KG1 (cell line): Measurements from ENCODE around the gene FAM20C.

Experiments
- DNase-seq: peaks from one replicate; lab custom pipeline; 2025; lab: John Stamatoyannopoulos, UW

The FAM20C gene

DNA sequence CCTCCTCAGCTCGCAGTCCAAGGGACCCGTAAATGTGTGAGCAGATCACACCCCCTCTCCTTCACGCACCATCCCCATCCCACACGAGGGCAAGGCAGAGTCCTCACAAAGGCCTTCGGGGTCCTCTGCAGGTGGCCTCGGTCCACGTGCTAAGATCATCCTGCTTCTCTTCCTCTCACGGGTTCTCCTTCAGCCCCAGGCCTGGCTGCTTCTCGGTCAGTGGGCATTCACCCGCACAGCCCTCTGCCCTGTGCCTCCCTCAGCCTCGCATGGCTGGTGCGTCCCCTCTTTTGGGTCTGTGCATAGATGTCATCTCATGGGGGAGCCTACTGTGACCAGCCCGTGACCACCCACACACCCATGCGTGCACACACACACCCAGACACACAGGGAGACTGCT is 80.3 kb downstream of the FAM20C start:
- no peak for DNase-seq

DNA sequence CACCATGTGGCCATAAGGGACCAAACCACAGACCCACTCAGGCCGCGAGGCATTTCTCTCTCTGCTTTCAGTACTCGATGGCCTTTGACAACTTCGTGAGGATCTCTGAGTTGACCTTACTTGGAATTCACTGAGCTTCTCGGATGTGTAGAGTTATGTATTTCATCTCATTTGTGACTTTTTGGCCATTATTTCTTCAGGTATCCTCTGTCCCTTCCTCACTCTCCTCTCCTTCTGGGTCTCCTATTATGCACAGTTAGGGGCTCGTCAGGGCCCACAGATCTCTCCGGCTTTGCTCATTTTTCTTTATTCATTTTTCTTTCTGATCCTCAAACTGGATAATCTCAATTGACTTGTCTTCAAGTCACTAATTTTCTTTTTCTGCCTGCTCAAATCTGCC is 81.0 kb downstream of the FAM20C start:
- no peak for DNase-seq

DNA sequence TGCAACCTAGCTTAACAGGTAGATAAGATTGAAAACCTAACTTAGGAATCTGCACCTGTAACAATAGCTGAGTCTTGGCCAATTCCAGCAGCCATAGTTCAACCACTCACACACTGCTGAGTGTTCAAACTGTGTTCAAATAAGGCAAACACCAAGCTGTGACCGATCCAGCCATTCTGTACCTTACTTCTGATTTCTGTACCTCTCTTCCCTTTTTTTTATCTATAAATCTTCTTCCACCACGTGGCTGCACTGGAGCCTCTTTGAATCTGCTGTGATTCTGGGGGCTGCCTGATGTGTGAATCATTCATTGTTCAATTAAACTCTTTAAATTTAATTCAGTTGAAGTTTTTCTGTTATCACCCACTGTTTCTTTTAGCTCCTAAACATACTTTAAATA is 81.9 kb downstream of the FAM20C start:
- DNase-seq: no peak

DNA sequence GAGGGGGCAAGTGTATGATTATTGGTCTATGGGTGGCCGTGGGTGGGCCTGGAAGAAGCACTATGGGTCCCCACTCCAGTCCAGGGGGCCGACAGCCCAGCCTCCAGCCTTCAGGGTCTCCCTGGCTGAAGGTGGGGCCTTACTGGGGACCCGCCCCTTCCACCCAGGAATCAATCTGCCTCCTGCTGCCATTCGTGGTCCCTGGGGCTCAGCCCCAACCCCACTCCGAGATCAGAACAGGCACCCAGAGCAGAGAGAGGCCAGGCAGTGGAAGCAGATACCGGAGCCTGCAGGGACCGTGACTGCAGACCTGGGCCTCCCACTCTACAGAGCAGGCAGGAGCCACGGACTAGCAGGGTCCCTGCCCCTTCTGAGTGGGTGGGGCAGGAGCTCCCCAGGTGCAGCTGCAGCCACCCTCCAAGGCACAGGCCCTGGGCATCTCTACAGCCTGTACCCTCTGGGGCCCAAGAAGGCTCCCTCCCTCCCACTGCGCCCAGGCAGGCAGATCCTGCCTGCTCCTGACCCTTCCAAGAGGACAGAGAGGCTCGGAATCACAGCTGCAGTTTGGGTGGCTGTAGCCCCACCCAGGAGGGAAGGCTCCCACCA is 84.0 kb downstream of the FAM20C start:
- no peak for DNase-seq

DNA sequence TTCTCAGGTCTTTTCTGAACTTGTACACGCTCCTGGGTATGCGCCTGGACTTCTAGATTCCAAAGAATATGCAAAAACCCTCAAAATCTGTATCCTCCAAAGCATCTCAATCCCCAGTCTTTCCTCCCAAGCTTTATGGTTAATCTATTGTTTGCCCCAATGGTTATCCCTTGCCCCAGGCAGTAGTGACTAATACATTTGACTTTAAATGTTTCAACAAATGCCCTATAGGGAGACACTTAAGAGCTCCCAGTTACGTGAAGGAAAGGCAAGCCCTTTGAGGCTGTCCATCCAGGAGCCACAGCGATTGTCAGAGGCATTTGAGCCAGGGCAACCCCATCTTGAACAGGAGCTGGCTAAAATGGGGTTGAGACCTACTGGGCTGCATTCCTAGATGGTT is 84.9 kb downstream of the FAM20C start:
- DNase-seq: no peak

DNA sequence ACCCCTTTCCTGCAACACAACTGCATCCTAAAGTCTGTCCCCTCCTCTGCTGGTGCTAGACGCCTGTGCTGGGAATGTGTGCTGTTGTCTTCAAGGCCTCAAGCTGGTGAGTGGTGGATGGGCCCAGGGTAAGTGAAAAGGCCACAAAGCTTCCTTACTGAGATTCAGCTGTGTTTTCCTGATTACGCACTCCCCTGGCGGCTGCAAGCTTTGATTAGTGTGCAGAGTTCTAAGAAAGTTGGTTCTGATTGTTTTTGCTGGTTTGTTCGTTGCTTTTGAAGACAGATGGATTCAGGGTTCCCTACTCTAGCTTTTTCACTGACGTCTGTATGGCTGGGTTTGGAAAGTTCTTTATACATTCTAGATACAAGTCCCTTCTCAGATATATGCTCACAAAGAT is 85.7 kb downstream of the FAM20C start:
- DNase-seq: no peak

DNA sequence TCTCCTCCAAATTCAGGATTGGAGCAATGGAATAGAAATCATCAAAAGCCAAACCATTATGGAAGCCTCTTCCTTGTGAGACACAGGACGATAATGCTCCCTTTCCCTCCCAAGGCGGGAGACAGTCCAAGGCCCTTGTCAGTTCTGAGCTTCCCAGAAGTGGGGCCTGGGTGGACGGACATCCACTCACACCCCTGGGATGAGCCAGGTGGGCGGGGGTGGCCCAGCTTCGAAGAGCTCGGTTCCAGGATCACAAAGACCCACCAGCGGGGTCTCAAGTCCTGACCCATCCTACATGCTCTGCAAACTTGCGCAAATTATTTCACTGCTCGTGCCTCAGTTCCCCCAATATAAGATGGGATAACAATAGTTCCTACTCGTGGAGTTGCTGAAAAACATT is 87.5 kb downstream of the FAM20C start:
- DNase-seq: no peak

DNA sequence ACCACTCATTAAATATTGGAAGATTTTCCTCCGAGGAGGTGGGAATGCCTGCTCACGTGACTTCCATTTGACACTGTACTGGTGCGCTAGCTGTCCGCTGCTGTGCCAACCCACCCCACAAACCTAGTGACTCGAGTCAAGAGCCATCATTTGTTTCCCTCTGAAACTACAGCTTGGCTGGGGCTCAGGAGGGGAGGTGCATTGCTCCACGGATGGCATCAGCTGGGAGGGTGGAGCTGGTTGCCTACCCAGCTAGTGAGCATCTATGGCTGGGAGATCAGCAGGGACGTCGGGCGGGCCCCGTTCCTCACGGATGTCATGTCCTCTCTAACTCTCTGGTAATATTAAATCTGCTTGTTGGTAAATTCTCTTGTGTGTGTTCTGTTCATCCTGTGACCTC is 88.1 kb downstream of the FAM20C start:
- DNase-seq: no peak

DNA sequence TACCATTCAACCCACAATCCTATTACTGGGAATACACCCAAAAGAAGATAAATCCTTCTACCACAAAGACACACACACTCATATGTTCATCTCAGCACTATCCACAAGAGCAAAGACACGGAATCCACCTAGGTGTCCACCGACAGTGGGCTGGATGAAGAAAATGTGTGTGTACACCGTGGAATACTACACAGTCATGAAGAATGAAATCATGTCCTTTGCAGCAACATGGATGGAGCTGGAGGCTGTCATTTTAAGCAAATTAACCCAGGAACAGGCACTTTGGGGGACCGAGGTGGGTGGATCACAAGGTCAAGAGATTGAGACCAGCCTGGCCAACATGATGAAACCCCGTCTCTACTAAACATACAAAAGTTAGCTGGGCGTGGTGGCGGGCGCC is 89.3 kb downstream of the FAM20C start:
- DNase-seq: no peak

DNA sequence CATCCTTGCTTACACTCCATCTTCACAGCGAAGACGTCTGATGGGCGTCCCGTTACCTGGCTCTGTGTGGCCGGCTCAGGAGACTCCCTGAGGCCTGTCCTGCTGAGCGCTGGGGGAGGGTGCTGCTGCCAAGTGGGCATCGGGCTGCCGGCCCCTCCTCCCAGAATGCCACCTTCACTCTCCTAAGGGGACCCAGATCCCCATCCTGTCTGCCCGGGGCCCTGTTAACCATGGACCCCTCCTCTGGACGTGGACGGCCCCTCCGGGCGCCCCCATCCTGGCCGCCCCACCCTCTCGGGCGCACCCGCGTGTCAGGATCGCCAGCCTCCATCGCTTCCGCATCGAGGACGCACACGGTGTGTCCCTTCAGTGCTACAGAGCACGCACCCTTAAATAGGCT is 90.2 kb downstream of the FAM20C start:
- DNase-seq: no peak

DNA sequence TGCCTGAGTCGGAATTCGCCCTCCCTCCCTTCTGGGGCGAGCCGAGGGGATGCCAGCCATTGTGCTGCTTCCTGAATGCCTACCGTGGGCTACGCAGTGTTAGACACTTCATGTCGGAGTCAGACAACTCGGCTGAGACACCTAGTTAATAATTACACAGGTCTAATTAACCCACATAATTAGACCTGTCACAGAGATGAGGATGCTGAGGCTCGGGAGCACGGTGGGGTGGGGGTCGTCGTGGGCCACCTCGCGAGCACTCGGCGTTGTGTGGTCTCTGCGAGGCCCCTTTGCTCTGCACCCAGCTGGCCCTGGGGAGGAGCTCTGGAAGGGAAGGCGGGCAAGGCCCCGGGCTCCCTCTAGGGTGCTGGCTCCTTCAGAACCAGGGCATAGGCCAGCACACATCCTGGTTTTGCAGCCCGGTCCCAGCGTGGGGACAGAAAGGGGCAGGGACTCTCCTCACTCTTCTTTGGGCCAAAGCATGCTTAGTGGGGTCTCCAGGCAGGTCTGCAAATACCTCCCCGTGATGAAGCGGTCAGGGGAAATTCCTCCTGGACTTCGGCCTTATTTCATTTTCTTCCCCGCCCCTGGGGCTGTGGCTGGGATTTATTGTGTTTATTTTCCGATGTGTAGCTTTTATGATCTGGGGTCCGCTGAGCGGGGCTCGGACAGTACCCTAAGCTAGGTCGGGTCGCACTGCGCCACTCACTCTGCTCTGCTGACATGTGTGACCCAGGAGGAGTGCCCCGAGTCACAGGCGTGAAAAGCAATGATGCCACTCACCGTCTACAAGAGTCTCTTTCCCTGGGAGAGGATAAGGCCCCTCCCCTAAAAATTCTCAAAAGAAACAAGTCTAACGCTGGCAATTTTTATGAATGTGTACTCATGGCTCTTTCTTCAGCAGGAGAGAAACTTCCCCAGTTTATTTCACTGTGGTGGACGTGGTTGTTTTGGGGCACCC is 92.7 kb downstream of the FAM20C start:
- DNase-seq: no peak

DNA sequence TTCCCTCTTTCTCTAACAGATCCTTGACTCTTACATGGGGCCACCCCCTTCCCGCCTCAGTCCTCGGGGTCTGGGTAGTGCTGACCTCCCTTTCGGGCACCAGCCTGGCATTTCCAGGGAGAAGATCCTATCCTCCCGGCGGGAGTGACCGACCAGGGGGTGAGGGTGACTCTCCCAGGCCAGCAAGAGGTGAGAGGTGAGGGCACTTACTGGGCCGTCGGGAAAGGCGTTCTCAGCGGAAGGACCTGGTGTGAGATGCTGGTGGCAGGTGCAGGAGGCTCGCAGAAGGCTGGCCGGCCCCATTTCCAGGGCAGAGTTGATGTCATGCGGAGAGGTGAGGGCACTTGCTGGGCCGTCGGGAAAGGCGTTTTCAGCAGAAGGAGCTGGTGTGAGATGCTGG is 93.4 kb downstream of the FAM20C start:
- DNase-seq: no peak

DNA sequence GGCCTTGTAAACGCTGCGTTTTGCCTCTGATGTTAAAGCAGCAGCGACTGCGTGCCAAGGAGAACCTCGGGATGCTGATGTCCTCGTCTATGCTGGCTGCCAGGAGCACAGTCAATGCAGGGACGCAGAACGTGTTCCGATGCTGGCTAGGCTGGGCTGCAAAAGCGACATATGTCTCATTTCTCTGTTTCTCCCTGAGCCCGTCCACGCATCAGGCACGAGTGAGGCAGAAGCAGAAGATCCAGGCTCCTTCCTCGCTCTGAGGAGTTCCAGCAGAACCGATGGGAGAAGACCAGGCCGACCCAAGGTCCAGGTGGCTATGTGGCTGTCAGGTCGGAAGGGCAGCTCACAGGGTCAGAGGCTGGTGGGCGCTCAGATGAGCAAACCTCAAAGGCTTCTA is 93.9 kb downstream of the FAM20C start:
- no peak for DNase-seq

DNA sequence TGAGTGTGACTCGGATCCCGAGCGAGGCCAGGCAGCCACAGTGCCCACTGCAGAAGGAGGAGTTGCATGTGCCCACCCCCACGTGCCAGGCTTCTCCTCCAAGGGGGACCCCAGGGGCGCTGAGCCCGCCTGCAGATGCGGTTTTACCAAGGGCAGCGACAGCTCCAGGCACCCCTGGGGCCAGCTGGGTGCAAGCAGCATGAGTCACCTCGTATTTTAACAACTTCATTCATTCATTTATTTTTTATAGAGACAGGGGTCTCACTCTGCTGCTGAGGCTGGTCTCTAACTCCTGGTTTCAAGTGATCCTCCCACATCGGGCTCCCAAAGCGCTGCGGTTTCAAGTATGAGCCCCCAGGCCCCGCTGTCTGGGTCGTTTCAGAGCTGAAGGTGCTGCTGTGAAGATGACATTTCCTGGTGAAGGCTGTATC is 96.3 kb downstream of the FAM20C start:
- DNase-seq: no peak

DNA sequence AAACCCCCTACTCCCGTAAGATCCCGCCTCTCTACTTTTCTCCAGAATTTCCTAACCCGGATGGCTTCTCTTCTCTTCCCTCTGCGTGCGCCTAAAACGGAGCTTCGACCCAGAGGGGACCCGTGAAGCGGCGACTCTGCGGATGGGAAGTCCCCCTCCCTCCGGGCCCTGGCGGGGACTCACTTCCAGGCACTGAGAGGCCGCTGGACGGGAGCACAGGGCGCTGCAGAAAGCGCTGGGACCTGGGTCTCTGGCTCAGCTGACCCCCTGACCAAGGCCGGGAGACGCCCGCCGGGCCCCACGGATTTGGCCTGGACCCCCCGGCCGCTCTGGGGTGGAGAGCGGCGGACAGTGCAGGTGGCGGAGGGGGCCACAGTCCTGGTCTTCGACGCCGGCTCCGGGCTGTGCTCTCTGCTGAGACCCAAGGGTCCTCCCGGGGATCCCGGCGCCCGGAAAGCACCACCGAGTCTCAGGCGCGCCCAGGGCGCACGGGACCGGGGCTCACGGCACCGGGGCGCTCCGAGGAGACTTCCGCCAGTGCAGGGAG is 96.9 kb downstream of the FAM20C start:
- no peak for DNase-seq

DNA sequence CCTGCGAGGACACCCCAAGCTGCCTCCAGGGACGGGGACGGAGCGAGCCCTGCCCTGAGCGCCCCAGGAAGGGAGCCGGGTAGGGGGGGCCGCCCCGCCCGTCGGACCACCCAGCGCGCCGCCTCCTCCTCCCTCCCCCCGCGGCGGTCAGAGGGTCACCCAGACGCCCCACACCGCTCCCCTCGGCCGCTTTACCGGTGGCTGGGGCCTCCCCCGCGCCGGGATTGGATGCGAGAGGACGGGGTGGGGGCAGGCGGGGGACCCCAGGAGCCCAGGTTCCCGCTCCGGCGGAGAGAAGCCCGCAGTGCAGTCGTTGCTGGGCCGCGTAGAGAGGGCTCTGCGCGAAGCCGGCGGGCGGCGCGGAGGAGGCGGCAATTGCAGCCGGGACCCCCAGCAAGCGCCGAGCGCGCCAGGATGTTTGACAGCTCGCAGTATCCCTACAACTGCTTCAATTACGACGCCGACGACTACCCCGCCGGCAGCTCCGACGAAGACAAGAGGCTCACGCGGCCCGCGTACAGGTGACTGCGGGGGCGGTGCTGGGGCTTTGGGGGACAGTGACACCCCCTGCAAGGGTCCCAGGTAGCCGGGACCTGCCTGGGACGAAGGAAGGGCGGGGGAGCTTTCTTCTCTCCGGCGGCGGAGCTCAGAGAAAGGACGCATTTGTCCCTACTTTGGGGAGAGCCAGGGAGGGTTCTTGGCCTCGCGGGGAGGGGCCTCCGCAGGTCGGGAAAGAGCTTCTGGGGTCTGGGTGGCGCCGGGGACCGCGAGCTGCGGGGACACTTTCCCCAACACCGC is 97.6 kb downstream of the FAM20C start, which contains the start of gene FOXL3:
FOXL3 (plus strand) TSS at position 415 of the 798 bp plus-strand sequence; CDS start at position 415, 0 bp downstream.
- DNase-seq: no peak

DNA sequence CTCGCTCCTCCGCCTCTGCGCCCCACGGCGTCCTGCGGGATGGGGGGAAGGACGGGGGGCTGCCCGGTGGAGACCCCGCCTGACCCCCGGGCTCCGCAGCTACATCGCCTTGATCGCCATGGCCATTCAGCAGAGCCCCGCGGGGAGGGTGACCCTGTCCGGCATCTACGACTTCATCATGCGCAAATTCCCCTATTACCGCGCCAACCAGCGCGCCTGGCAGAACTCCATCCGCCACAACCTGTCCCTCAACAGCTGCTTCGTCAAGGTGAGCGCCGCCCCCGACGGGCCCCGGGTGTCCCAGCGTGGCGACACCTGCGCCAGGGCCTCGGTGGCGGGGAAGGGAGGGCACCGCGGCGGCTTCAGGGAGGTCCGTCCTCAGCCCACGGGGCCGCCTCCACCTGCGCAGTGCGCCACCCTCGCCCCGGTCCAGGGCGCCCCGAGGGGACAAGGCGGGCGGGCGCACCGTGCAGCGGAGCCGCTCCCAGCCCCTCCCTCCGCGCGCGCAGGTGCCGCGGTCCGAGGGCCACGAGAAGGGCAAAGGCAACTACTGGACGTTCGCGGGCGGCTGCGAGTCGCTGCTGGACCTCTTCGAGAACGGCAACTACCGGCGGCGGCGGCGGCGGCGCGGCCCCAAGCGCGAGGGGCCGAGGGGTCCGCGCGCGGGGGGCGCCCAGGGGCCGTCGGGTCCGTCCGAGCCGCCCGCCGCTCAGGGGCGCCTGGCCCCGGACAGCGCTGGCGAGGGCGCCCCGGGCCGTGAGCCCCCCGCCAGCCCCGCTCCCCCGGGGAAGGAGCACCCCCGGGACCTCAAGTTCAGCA is 98.4 kb downstream of the FAM20C start:
- no peak for DNase-seq

DNA sequence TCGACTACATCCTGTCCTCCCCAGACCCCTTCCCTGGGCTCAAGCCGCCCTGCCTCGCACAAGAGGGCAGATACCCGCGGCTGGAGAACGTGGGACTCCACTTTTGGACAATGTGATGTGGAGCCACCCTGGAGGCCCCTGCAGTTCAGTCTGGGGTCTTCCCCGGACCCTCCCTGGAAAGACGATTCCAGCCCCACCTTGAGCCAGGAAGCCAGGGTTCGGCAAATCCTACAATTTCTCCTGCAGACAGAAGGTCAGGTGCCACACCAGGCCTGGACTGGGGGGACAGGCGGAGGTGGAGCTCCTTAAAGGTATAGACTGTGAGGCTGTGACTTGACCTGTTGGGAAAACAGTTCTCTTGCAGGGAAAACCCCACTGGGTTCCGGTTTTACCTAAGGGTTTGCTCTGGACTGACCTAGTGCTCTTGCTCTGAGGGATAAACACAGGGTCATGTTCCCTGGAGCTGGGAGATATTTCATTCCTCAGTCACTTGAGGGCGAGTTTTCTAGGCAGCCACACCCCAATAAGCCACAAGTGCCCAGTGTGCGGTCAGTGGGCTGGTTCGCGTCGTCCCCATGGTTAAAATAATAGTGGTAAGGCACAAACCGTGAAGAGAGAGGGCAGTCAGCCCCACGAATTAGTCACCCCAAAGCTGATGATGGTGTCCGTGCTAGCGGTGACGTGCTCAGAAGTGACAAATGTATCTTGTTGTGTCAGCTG is 99.2 kb downstream of the FAM20C start:
- no peak for DNase-seq

DNA sequence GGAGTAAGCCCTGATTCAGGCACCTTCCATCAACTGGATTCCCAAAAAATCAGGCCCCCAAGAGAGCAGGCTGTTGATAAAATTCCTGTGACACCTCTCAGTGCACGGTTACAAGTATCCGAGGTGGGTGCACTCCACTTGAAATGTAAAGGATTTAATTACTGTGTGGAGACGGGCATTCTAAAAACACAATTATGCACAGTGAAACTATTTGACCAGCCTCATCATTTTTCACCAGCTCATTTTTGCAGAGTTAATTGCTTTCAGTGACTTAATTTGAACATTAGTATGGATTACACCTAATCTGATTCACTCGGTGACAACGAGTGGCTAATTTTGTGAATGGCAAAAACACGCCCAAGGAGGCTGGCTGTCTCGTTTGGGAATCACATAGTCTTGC is 99.9 kb downstream of the FAM20C start:
- no peak for DNase-seq

DNA sequence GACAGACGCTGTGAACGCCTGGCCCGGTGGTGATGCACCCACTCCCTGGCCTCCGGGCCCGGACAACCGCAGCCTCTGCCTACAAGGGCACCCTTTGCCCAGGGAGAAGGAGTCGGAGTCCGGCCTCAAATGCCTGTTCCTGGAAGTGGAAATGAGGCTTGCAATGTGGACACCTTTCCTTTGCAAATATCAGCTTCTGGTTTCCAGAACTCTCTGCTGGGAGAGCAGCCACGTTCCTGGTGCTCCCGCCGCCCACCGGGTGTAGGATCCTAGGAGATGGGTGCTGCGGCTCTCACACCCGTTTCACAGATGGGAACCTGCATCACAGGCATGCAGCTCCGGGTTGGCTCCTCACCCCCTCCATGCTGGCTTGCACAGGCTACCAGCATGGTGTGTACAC is 100.5 kb downstream of the FAM20C start:
- no peak for DNase-seq
